Lung (tissue), 12 donors: ENCODE results near the gene DENND2D. TPM values are rescaled to one million over a fixed set of nuclear protein-coding genes. Genes with fewer than 3 reads are reported as not detected.

ENCODE experiments used
- ATAC-seq: fragments of 200-7000 bp; cut with Tn5 transposase; one replicate; pipeline ENCODE4 v1.9.1; 2020; ENCODE audit warnings: moderate number of reproducible peaks; ENCODE audit not compliant: insufficient read depth, low FRiP score
- DNase-seq, 3 donors: peaks; one replicate each; pipeline ENCODE4 v3.0.0-alpha.2; 2013 to 2017
- H3K27ac ChIP-seq, 2 donors: one replicate each; pipeline ENCODE4 v1.5.1; 2013; ENCODE audit warnings: mild to moderate bottlenecking in 2 of 2, moderate library complexity in 2 of 2, control low read depth in 1 of 2, inconsistent platforms in 1 of 2, low read depth in 1 of 2, low read length in 1 of 2
- H3K27me3 ChIP-seq, 3 donors: one replicate each; pipeline ENCODE4 v1.5.1; 2013; ENCODE audit warnings: low read length in 2 of 3; ENCODE audit not compliant: control insufficient read depth in 3 of 3, insufficient read depth in 3 of 3
- H3K36me3 ChIP-seq, 4 donors: one replicate each; pipeline ENCODE4 v1.5.1; 2013; ENCODE audit warnings: low read length in 4 of 4, mild to moderate bottlenecking in 1 of 4, moderate library complexity in 1 of 4; ENCODE audit not compliant: control insufficient read depth in 4 of 4, insufficient read depth in 4 of 4
- H3K4me1 ChIP-seq, 5 donors: one replicate each; pipeline ENCODE4 v1.5.1; 2013; ENCODE audit warnings: low read length in 5 of 5, mild to moderate bottlenecking in 2 of 5, moderate library complexity in 1 of 5; ENCODE audit not compliant: control insufficient read depth in 5 of 5, insufficient read depth in 5 of 5
- H3K4me3 ChIP-seq: one replicate; pipeline ENCODE4 v1.5.1; 2013; ENCODE audit warnings: mild to moderate bottlenecking, control low read depth, moderate library complexity
- H3K9ac ChIP-seq, 2 donors: one replicate each; pipeline ENCODE4 v1.5.1; 2013; ENCODE audit warnings: low read length in 2 of 2, control low read depth in 1 of 2; ENCODE audit not compliant: insufficient read depth in 1 of 2
- H3K9me3 ChIP-seq, 4 donors: one replicate each; pipeline ENCODE4 v1.5.1; 2013; ENCODE audit warnings: low read length in 3 of 4, mild to moderate bottlenecking in 1 of 4, moderate library complexity in 1 of 4; ENCODE audit not compliant: control insufficient read depth in 4 of 4, insufficient read depth in 3 of 4
- CTCF ChIP-seq: IDR thresholded peaks from 2 replicates; pipeline ENCODE4 v1.5.1; 2012; ENCODE audit warnings: mild to moderate bottlenecking; ENCODE audit errors: control extremely low read depth, extremely low read depth
- WGBS, 2 donors: extraction: QIAGEN DNeasy Blood & Tissue Kit; methylation state at CpG; one replicate each; pipeline ENCODE4 v1.1.7; 2013; 5-methylcytosine and 5-hydroxymethylcytosine counted together
- polyA plus RNA-seq, 2 donors: library from polyadenylated mRNA; stranded (reverse); fragments of 200-250 nt; gene quantifications; one replicate each; pipeline ENCODE4 v1.2.1, GENCODE V29; 2013
- total RNA-seq, 2 donors: library from RNA; depleted of rRNA in 1 of 2; stranded (reverse); fragments of >200 nt in 1 of 2; gene quantifications; one replicate each; pipeline ENCODE4 v1.2.1, GENCODE V29; 2014 to 2021
- donor health status: control.
- donor health status: control.
- donor health status: Bipolar disorder and iron deficiency.
- donor health status: healthy.
- donor health status: DM: yes; HTN: yes; CAD: no.

DENND2D gene
- total and polyA plus RNA-seq, 4 donors, result 39.3 to 71.7 (median 55.5) TPM

GRCh38 chr1:111161843-111162487 is 38.5 kb downstream of the DENND2D start:
- H3K9me3 ChIP-seq, result no peaks in the 10 kb centered on the region
- ATAC-seq (no peak), DNase-seq (peak in 2 of 3 donors; percentile 23 to 45)
- H3K4me3 ChIP-seq, result no peak overlapping the region
- H3K27me3 ChIP-seq, result no peaks in the 10 kb centered on the region
- H3K9ac ChIP-seq, result no peak overlapping the region
- H3K36me3 ChIP-seq, result peaks cover 0 to 12% (median 7%) of the 10 kb centered on the region in 4 donors
- no peak overlapping the region for H3K27ac ChIP-seq
- TF ChIP-seq CTCF, result no peak
- WGBS, 2 donors, result 40 to 43% methylated on average over 1 of the region's 1 CpG
- H3K4me1 ChIP-seq, result peaks cover 0 to 17% (median 4%) of the 10 kb centered on the region in 5 donors

- TF ChIP-seq CTCF, result no peak
- WGBS, 2 donors, result 97 to 98% methylated on average over 2 of the region's 2 CpGs
- H3K36me3 ChIP-seq, result peaks cover 7 to 24% (median 15%) of the 10 kb centered on the region in 4 donors
Observed at GRCh38 chr1:111157431-111157830, 43.0 kb downstream of the DENND2D start.

GRCh38 chr1:111154021-111154999 is 46.1 kb downstream of the DENND2D start:
- Histone ChIP-seq H3K36me3 (peaks cover 4 to 25% (median 17%) of the 10 kb centered on the region in 4 donors), H3K4me1 (no peaks in the 10 kb centered on the region), H3K27ac (no peak overlapping the region), H3K4me3 (no peak overlapping the region), H3K9me3 (no peaks in the 10 kb centered on the region), H3K27me3 (no peaks in the 10 kb centered on the region), H3K9ac (no peak overlapping the region)
- no peak for DNase-seq
- 96 to 98% methylated on average over 5 of the region's 5 CpGs for WGBS, 2 donors
- no peak for ATAC-seq
- TF ChIP-seq CTCF, result no peak

More at GRCh38 chr1:111157431-111157830, 43.0 kb downstream of the DENND2D start:
- no peak overlapping the region for H3K27ac ChIP-seq
- no peaks in the 10 kb centered on the region for H3K9me3 ChIP-seq
- DNase-seq (no peak), ATAC-seq (no peak)
- peaks cover 0 to 16% (median 4%) of the 10 kb centered on the region in 5 donors for H3K4me1 ChIP-seq
- no peak overlapping the region for H3K9ac ChIP-seq
- H3K4me3 ChIP-seq, result no peak overlapping the region
- no peaks in the 10 kb centered on the region for H3K27me3 ChIP-seq
